ENCODE measurements around the gene ADK.
"Not testable (repeated sequence)": the region's sequence is repeated elsewhere in the genome, so short reads cannot be mapped to it uniquely, and the experiment has no call there.

Gene ADK

DNA sequence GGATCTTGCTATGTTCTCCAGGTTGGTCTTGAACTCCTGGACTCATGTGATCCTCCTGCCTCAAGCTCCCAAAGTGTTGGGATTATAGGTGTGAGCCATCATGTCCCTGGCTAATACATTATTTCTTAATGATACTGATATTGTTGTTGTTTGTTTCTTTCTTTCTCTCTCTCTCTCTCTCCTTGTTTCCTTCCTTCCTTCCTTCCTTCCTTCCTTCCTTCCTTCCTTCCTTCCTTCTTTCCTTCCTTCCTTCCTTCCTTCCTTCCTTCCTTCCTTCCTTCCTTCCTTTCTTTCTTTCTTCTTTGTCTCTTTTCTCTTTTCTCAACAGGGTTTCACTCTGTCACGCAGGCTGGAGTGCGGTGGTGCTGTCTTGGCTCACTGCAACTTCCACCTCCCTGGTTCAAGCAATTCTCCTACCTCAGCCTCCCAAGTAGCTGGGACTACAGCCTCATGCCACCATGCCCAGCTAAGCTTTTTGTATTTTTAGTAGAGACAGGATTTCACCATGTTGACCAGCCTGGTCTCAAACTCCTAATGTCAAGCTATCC, 149.1 kb downstream of the ADK start:
- DNase-seq (ENCODE audit: low spot score) = not testable (repeated sequence)

DNA sequence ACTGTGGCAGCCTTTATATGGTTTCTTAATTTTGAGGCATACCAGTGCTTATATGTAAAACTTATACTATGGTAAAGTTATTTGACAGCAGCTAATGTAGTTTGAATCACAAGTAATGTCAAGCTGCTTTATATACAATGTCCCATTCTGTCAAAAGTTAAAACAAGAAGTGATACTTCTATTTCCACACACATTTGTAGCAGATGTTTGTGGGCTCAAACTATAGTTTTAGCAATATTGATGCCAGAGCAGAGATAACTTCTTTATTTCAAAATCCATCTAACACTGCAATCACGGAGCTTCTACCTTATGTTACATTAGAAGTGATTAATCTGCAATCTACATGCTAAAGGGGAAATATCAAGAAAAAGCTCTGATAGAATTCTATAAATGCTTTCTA, 149.6 kb downstream of the ADK start:
- DNase-seq (ENCODE audit: low spot score) = no peak

DNA sequence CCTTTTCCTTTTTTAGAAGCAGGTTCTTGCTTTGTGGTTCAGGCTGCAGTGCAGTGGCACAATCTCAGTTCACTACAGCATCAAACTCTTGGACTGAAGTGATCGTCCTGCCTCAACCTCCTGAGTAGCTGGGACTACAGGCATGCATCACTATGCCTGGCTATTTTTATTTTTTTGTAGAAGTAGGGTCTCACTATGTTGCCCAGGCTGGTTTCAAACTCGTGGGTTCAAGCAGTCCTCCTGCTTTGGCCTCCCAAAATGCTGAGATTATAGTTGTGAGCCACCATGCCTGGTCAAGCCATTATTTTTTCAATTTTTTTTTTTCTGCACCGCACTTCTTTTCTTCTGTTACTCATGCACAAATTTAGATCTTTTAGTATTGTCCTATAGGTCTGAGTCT, 154.7 kb downstream of the ADK start:
- no peak for DNase-seq (ENCODE audit: low spot score)

DNA sequence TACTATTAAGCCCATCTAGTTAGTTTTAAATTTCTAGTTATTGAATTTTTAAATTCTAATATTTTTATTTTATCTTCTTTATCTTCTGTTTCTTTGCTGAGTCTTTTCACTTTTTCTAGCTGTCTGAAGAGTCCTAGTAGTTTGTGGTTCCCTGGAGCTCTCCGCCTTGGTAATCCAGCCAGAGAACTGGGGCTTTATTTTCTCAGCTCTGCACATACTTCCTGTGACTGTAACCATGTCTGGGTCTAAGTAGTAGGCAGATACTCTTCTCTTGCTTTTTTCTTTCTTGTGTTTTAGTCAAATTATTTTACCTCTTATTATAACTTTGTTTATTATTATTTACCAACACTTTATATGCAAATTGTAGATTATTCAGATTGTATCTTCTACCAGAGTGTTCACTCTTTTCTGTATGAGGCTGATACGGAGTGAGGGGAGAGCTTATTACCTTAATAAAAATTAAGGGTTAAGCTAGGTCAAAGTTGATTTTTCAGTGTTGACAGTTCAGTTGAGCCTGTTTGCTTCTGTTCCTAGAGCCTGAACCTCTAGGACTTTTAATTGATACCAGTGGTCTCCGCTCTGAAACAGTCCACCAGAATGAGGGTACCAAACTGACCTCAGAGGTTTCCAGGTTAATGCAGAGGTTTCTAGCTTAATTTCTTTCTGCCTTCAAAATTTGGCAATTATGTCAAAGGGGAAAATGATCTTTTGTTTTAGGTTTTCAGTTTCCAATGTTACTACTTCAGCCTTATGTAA, 155.4 kb downstream of the ADK start:
- DNase-seq (ENCODE audit: low spot score) = no peak

DNA sequence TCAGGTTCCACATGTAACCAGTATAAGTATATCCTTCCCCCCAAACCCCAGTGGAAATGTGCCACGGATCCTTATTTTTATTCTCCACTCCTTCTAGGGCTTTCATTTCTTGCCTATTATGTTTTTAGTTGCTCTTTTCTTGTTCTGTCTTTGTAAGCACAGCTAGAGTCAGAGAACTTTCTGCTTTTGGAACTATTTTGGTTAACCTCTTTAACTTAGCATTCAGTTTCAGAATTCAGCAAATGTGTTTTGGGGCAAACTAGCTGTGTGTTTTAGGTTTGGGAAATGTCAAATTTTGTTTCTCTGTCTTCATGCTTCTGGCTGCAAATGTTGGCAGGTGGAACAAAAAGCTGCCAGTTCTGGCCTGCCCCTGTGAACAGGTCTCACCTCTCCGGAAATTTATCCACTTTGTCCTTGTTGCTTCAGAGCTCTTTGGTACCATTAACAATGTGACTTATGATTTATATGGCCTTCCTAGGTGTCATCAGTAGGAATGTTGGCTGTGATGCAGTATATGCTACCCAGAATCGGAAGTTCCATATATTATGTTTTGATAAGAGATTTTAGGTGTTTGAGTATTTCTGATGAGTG, 156.1 kb downstream of the ADK start:
- no peak for DNase-seq (ENCODE audit: low spot score)

DNA sequence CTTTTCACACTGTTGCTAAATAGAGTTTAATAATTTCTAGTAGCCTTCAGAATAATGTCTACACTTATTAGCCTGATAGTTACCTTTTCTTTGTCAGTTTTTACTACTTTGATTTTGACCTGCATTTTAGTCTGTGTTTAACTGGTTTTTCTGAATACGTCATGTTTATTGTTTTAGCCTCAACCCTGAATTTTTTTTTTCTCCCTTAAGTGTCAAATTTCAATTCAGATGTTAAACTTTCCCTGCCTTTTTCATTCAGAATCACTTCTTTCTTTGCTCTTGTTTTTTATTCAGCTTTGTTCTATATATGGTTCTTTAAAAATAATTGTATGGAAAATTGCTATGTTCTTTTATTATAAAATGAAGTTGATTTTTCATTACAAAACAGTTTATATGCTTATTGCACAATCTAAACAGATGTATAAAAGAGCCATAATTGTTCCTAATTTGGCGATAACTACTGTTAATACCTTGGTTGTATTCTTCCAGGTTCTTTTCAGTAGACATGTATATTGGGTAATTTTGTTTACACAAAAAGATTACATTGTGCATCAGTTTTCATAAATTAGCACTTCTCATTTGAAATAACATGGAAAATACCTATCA, 159.7 kb downstream of the ADK start:
- DNase-seq (ENCODE audit: low spot score) = no peak

DNA sequence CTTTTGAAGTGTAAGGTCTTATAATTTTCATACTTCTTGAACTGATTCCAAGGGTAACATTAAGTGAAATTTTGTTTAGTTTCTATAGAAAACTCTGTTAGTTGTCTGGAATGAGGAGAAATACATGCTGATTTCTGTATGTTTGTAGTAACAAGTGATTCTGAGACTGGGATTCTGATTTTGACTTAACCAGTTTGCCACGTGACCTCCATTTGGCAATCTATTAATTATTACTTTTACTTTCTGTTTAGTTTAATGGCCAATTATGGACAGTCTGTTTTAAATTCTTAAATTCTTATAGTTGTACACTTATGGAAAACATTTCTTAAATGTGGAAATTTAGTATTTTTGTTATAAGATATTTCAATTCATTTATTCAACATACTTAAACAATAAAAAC, 163.1 kb downstream of the ADK start:
- DNase-seq (ENCODE audit: low spot score) = no peak

DNA sequence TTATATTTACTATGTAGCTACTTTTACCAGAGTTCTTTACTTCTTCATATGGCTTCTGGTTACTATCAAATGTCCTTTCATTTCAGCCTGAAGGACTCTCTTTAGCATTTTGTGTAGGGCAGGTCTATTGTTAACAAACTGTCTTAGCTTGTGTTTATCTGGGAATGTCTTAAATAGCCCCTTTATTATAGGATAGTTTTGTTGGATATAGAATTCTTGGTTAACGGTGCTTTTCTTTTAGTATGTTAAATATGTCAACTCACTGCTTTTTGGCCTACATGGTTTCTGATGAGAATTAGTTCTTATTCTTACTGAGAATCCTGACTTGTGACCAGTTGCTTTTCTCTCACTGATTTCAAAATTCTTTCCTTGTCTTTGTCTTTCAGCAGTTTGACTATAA, 169.0 kb downstream of the ADK start:
- no peak for DNase-seq (ENCODE audit: low spot score)

DNA sequence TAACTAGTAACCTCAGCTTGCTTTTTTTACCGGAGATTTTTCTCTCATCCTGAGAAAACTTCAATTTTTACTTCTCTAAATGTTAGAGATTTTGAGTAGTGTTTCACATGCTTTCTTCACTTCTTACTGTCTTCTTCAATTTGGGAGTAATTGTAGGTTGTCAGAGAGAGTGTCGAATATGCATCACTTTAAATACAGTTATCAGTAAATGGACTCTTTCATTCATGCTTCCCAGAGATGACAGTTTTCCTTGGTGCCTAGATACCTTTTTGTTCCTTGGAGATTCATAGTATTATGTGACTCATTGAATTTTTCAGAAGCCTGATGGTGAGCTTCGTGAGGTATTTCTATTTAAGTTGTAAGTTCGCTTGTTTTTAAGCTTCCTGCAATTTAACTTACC, 169.7 kb downstream of the ADK start:
- no peak for DNase-seq (ENCODE audit: low spot score)

DNA sequence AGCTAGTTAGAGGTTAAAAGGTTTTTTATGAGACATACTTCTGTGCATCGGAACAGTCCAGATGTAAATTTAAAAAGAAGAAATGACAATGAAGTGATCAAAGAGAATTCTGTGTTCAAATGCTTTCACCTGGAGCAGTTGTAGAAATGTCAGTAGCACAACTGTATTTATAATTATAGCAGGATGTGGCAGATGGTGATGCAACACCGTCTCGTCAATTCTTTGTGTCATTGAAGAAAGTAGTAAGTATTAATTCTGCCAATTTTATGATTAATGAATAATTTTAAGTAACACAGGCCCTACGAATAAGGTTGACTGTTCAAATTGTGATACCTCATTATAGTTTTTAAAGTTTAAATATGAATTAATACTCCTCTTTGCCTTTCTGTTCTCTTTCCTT, 171.1 kb downstream of the ADK start:
- no peak for DNase-seq (ENCODE audit: low spot score)

DNA sequence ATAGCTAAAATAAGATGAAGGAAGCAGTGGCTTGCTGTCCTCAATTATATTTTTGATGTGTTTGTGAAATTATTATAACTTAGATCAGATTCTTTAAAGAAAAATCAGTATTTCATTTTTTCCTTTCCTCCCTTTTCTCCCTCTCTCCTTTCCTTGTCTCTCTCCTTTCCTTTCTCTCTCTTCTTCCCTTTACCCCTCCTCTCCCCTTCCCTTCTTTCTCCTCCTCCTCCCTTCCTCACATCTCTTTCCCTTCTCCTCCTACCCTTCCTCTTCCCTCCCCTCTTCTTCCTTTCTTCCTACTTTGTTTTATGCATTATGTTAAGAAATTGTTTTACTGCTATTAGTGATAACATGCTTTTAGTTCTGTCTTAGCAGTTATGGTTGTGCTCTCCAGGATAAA, 171.5 kb downstream of the ADK start:
- no peak for DNase-seq (ENCODE audit: low spot score)

DNA sequence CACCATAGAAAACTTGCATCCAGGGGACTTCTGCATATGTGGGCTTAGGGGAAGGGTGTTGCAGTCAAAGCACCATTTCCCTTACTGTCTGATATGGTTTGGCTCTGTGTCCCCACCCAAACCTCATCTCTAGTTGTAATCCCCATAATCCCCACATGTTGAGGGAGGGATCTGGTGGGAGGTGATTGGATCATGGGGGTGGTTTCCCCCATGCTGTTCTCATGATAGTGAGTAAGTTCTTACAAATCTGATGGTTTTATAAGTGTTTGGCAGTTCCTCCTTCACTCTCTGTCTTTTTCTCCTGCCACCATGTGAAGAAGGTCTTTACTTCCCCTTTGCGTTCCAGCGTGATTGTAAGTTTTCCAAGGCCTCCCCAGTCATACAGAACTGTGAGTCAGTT, 177.4 kb downstream of the ADK start:
- DNase-seq (ENCODE audit: low spot score) = no peak

DNA sequence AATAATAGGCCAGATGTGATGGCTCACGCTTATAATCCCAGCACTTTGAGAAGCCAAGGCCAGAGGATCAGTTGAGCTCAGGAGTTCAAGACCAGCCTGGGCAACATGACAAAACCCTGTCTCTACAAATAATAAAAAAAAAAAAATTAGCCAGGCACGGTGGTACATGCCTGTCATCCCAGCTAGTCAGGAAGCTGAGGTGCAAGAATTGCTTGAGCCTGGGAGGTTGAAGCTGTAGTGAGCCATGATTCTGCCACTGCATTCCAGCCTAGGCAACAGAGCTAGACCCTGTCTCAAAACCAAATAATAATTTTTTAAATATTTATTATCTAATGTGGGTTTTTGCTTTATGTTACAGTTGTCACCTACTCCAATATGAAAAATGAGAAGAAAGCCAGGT, 178.9 kb downstream of the ADK start:
- DNase-seq (ENCODE audit: low spot score) = no peak

DNA sequence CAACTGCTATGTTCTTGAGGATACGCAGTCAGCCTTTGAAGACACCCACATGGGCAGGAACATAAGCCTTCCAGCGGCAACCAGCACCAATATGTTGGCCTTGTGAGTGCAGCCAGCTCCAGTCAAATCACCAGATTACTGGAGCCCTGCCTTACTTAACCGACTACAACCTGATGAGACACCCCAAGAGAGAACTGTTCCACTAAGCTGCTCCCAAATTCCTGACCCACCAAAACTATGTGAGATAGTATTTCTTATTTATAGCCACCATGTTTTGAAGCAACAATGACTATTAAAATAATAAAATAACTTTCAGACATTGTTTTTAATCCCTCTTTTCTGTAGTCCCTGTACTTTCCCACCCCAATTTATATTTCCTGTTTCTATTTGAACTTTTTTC, 179.6 kb downstream of the ADK start:
- no peak for DNase-seq (ENCODE audit: low spot score)

DNA sequence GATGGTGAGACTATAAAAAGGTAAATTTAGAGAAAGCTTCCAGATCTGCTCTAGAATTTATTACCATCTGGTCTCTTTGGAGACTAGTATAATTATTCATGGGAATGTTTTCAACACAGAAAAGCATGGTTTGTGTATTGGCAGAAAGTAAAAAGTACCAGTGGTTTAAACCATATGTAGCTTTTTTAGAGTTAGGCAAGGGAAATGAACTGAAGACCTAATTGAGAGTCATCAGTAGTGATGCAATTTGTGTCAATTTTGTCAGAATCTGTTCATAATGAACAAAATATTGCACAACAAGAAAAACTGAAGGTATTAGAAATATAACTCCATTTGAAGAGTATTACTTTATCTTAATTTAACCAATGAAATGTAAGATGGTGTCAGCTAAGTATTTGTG, 181.4 kb downstream of the ADK start:
- no peak for DNase-seq (ENCODE audit: low spot score)

DNA sequence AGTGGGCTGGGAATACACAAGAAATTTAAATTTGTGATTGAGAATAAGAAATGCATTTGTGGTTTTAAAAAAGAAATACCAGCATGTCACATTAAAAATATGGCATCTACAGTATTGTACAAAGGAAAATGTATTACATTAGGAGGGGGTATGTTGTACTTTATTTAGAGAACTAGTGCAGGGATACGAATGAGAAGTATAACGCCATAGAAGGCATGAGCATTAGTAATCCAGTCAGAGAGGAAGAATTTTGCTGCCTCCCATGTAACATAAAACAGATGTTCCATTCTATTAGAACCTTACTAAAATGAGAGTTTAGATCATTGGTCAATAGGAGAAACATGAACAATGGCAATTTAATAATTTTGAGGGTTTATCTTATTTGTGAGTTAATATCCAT, 182.2 kb downstream of the ADK start:
- no peak for DNase-seq (ENCODE audit: low spot score)

DNA sequence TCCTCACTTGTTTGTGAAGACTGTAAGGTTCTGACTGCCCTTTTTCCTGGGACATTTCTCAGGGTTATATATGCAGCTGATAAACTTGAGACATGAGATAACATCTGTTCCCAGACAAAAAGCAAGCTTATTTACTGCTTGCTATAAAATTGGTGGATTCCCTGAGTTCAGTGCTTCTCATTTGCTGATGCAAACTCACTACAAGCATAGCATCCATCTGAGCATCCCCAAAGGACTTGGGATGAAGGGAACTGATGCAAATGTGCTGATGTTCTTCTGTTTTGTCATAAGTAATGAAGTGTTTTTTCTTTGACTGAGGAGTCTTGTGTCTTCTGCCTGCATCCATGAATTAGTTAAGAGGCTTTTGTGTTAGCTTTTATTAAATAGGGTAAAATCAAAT, 183.2 kb downstream of the ADK start:
- no peak for DNase-seq (ENCODE audit: low spot score)

DNA sequence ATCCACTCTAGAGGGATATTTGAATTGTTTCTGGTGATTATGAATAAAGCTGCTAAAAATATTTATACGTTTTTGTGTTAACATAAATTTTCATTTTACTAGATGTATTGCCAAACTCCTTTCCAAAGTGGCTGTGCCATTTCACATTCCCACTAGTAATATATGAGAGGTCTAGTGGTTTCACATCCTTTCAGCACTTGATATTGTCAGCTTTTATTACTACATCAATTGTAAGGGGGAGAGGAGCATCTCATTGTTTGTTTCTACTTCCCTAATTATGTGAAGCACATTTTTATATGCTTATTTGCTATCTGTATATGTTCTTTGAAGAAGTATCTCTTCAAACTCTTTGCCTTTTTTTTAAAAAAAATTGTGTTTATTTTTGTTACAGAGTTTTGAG, 184.5 kb downstream of the ADK start:
- no peak for DNase-seq (ENCODE audit: low spot score)

DNA sequence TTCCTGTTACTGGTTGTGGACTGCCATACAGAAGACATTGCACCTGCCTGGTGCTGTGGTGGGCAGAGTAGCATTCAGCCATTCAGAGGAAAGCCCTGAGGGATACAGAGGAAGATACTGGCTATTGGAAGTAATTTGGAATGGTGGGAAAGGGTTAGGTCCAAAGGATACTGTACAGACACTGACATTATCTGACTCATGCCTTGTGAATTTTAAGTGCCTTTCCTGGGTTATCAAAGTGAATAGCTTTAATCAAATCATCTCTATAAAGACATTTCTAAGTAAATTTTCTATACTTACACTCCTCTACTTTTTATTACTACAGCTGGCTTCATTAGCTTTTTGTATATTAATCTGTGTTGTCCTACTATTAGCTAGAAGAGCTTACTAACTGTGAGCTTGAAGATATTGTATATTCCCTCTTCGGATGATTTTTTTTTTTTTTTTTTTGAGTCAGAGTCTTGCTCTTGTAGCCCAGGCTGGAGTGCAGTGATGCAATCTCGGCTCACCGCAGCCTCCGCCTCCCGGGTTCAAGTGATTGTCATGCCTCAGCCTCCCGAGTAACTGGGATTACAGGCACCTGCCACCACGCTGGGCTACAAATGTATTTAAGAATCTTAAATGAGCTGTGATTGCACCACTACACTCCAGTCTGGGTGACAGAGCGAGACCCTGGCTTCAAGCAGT, 186.5 kb downstream of the ADK start:
- DNase-seq (ENCODE audit: low spot score) = no peak

DNA sequence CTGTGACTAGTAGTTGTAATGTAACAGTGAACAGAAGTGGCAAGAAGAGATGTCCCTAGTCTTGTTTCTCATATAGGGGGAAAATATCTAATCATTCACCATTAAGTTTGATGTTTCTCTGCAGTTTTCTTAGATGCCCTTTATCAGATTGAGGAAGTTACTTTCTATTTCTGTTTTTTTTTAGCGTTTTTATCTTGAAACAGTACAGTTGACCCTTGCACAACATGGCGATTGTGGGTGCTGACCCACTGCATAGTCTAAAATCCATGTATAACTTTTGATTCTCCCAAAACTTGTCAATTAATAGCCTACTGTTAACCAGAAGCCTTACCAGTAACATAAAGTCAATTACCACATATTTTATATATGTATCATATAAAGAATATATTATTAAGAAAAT, 192.0 kb downstream of the ADK start:
- DNase-seq (ENCODE audit: low spot score) = no peak

DNA sequence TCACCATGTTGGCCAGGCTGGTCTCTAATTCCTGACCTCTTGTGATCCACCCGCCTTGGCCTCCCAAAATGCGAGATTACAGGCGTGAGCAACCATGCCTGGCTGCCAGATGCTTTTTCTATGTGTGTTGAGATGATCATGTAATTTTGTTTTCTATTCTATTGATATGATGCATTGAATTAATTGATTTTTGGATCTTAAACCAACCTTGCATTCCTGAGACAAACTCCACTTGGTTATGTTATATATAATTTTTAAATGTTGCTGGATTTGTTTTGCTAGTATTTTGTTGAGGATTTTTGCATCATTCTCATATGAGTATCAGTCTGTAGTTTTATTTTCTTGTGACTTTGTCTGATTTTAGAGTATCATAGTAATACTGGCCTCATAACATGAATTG, 192.8 kb downstream of the ADK start:
- no peak for DNase-seq (ENCODE audit: low spot score)

DNA sequence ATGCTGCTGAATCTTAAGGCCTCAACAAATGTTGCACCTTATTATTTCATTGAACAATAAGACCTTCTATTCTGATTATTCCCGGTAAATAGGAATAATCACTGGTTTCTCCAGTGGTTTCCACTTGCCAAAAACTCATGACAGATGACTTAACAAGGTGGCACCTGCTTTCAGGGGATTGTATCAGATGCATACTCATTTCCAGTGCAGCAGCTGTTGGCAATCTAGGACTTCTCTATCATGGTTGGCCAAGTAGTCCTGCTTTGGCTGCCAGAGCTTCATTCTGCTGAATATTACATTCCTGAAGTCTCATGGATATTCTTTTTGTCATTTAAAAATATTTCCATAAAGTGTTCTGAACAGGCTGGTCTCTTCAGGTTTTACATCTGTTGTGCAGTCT, 193.3 kb downstream of the ADK start:
- DNase-seq (ENCODE audit: low spot score) = no peak

DNA sequence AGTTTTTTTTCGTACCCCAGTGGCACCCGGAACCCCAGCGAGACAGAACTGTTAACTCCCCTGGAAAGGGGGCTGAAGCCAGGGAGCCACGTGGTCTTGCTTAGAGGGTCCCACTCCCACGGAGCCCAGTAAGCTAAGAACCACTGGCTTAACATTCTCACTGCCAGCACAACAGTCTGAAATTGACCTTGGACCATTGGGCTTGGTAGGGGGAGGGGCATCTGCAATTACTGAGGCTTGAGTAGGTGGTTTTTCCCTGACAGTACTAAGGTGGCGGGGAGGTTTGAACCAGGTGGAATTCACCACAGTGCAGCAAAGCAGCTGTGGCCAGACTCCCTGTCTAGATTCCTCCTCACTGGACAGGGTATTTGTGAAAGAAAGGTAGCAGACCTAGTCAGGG, 196.5 kb downstream of the ADK start:
- no peak for DNase-seq (ENCODE audit: low spot score)

Measured in SK-N-DZ (cell line).